Daoy (cell line): Measurements from ENCODE around the gene RHOA. TPM values are rescaled to one million over a fixed set of nuclear protein-coding genes. Genes with fewer than 3 reads are reported as not detected.
"Not testable (repeated sequence)": the region's sequence is repeated elsewhere in the genome, so short reads cannot be mapped to it uniquely, and the experiment has no call there.

Experiments used
- DNase-seq: peaks from one replicate; pipeline ENCODE4 v3.0.0-alpha.2; 2015; ENCODE audit warnings: low read depth
- total RNA-seq: library from RNA; depleted of rRNA; stranded (reverse); fragments of >200 nt; shearing (Covaris generic); gene quantifications from 2 replicates; pipeline ENCODE4 v1.2.3, GENCODE V29; 2014

RHOA gene
- total RNA-seq, 1 experiment from 2014 or later, result 298 TPM

DNA sequence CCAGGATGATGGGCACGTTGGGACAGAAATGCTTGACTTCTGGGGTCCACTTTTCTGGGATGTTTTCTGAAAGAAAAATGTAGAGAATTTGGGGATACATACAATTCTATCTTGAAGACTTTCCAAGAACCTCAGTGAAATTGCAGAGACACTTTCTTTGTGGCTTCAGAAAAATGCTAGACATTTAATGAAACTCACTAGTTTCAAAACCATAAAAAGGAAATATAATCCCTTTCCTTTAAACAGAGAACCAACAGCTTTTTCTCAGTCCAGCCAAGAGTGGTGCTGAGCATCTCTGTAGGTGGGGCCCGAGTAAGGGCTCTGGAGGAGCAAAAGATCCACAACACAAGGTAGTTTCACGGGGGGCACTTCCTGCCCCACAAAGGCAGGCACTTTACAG, 49.2 kb downstream of the RHOA start:
- DNase-seq, result no peak

DNA sequence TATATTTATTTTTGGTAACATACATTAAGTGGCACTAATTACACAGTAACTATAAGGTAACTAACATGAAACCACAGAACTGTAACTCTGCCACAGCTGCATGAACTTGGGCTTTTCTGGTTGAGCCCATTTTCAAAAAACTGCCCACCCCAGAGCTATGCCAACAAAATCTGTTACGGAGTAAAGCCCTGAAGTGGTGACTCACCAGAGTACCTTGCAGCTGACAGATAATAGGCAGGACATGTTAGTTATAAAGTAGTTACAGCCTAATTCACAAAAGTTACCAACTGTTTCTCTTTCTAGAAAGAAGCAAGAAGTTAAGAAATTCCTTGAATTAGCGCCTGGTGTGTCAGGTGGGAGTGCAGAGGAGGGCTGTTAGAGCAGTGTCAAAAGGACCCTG, 52.2 kb downstream of the RHOA start:
- DNase-seq, result peak; percentile 25

DNA sequence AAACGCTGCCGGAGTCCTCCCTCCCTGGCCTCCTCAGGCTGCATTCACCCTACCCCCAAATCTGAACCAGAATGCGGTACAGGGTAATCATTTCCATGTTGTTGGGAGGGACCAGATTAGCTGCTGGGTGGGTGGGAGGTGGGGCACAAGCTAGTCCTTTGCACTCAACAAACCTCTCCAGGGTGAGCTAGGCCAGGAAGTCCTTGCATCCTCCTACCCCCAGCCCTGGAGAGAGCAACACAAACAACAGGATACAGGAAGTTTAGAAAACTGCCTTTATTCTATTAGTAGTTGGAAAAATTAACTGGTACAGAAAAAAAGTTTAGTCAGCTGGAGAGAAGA, 52.9 kb downstream of the RHOA start:
- no peak for DNase-seq

DNA sequence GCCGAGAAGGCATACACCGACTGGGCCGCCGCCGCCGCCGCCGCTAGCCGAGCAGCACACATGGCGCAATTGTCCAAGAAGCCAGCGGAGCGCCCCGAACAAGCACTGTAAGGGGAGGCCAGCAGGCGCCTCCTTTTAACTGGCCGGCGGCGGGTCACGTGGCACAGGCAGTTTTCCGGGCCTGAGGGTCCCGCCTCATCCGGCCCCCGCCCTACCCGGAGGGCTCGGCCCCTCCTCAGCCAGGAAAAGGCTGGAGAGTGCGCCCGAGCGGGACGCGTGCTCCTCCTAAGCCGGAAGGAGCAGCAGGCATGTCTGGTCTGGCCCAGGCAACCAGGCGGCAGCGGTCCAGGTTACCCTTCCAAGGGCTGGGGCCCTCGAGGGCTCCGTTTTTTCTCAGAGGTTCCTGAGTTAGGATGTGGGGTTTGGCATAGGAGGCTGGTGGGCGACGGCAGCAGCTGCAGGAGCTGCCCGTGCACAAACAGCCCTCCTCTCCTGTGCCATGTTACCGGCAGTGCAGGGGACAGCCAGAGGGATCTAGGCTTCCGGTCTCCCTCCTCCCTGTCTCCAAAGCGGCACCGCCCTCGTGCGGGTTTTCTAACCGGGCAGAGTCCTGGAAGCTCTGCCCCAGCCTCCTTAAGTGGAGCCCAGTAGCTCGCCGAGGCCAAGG, 53.4 kb downstream of the RHOA start, which contains the start of gene GPX1:
GPX1 (minus strand) TSS at position 137 of the 667 bp plus-strand sequence; CDS start at position 62, 75 bp downstream.
- DNase-seq, result peak; percentile 94

DNA sequence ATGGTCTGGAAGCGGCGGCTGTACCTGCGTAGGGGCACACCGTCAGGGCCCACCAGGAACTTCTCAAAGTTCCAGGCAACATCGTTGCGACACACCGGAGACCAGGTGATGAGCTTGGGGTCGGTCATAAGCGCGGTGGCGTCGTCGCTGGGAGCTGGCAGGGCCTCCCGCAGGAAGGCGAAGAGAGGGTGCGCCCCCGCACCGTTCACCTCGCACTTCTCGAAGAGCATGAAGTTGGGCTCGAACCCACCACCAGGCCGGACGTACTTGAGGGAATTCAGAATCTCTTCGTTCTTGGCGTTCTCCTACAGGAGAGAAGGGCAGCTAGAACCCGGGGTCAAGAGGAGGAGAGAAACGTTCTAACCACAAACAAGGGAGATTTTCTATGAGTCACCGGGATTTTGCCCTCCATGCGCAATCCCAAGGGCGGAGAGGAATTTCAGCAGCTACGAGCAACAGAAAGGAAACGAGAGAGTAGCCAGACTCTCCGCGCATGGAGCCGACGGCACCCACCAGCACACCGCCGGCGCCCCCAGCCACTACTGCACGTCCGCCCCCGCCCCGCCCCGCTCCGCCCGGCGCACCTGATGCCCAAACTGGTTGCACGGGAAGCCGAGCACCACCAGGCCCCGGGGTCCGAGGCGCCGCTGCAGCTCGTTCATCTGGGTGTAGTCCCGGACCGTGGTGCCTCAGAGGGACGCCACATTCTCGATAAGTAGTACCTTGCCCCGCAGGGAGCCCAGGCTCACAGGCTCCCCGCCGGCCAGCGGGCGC, 54.1 kb downstream of the RHOA start:
- DNase-seq, result peak; percentile 71

DNA sequence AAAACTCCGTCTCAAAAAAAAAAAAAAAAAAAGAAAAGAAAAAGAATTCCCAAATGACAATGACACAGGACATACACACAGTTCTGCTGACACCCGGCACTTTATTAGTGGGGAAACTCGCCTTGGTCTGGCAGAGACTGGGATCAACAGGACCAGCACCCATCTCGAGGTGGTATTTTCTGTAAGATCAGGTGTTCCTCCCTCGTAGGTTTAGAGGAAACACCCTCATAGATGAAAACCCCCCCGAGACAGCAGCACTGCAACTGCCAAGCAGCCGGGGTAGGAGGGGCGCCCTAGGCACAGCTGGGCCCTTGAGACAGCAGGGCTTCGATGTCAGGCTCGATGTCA, 54.7 kb downstream of the RHOA start:
- DNase-seq, result not testable (repeated sequence)

DNA sequence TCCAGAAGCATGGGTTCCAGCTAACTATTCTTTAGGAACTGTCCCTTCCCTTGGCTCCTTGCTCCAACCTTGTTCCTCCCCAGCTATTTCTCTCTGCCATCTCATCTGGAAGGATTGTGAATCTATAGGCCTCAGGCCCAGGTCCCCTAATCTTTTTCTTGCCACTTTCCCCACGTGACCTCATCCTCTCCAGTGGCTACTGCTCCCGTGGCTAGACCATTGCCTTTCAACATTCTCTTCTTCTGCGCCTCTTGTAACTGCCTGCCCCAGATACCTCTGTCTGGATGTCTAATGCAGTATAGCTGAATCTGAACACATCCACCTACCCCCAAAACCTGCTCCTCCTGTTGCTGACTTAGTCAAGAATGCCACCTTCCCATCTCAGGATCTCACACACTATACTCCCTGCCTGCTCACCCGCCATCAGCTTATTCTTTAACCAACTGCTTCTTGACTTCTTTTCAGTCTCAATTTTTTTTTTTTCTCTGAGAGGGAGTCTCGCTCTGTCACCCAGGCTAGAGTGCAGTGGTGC, 58.8 kb downstream of the RHOA start:
- DNase-seq, result no peak

DNA sequence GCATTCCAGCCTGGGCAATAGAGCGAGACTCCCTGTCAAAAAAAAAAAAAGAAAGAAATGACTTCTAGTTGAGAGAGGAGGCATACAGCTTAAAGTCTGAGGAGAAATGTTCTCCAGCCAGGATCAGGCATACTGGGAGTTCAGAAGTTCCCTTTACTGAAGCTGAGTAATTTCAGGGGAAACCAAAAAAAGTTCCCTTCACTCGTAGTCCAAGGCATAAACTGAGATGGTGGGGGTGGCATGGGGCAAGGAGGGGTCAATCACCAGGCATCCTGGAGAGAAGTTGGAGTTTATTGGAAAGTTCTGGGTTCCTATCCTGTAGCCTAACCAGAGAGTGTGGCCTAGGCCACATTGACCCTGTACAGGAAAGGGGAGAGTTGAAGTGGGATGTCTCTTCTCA, 59.5 kb downstream of the RHOA start:
- no peak for DNase-seq

DNA sequence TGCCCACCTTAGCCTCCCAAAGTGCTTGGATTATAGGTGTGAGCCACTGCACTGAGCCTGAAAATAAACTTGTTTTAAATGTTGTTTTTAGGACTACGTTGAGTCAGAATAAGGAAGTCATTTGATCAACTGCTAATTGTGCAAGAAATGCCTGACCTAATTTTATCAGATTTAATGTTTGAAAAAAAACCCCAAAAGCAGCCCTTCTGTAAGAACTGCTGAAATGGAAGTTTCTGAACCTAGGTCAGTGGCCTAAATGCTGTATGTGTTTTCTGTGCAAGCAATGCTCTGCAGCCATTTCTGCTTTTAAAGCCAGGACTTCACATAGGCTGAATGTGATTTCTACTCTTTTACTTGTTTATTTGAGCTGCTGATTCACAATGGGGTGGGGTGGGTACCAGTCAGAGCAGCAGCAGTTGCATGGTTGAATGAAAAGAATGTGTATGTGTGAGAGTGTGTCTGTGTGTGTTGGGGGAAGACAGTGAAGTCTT, 60.2 kb downstream of the RHOA start:
- DNase-seq, result peak; percentile 72

DNA sequence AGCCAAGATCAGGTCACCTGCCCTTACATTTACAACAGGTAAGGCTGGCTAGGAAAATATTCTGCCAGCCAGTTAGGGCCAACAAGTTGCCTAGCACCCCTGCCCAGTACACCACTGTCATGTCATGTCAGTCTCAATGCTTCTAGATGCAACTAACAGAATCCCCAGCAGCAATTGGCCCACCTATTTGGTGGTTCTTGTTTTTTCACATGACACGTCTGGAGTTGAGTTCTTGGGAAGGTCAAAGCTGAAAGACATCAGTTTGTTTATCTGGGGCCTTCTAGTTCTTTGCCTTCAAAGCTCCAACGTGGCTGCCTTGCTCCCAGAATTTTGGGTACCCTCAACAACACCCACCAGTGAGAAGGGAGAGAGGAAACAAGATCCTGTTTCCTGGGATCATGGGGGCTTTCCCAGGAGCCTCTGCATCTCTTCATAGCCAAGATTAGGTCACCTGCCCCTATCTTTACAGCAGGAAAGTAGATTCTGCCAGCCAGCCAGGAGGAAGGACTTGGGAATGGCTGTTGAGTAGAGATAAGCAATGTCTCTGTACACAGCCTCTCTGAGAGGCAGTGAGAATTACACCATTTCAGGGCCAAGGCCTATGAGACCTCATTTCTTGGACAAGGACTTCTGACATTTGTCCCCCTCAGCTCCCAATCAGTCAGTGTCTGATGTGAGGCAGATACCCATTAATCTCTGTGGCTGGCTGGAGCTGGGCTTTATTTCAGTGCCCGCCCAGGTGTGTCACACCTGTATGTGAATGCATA, 62.2 kb downstream of the RHOA start:
- no peak for DNase-seq

DNA sequence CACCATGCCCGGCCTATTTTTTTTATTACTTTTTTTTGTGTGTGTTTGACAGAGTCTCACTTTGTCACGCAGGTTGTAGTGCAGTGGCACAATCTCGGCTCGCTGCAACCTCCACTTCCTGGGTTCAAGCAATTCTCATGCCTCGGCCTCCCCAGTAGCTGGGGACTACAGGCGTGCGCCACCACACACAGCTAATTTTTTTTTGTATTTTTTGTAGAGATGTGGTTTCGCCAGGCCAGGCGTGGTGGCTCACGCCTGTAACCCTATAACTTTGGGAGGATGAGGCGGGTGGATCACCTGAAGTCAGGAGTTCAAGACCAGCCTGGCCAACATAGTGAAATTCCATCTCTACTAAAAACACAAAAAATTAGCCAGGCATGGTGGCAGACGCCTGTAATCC, 63.4 kb downstream of the RHOA start:
- not testable (repeated sequence) for DNase-seq

DNA sequence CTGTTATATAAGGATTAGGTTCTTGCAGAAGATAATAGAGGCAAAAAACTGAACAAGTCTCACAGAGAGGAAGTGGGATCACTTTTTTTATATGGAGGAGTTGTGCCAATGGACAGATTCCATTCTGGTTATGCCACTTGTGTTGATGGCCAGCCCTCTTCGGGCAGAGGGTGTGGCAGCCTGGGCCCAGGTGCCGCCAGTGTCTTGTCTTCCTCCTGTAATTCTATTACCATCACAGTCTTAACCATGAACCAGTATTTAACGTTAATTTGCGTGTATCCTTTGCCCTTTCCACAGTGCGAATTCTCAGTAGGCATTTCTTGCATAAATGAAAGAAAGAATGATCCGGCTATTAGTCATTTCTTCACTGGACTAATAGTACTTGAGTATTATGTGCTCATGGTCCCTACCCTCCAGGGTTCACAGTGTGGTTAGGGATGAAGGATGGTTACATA, 65.0 kb downstream of the RHOA start:
- DNase-seq, result peak; percentile 43

DNA sequence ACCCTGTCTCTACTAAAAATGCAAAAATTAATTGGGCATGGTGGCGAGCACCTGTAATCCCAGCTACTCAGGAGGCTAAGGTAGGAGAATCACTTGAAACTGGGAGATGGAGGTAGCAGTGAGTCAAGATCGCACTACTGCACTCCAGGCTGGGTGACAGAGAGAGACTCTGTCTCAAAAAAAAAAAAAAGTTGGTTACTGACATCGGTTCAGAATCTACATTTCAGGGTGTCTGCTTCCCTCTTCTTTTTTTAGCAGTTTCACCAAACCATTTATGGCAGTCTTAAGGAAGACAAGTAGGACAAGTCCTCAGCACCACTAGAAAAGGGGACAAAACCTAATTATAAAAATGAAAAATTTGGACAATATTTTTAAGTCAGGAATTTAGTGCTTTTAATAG, 68.6 kb downstream of the RHOA start:
- DNase-seq, result no peak

DNA sequence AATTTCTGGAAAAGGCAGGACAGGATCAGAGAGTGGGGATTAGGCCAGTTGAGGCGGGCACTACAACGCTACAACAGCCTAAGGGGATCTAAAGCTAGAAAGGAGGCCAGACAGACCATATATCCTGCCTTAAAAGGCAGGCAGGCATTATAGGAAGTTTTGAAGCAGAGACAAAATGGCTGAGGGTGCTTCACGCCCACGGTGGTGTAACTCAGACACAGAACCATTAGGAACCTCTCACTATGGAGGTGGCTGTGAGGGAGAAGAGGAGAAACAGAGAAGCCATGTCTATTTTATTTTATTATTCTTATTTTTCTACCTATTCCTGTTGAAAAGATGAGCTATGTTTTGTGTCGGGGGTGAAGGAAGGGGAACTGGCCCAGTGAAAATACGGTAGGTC, 69.8 kb downstream of the RHOA start:
- DNase-seq, result no peak

DNA sequence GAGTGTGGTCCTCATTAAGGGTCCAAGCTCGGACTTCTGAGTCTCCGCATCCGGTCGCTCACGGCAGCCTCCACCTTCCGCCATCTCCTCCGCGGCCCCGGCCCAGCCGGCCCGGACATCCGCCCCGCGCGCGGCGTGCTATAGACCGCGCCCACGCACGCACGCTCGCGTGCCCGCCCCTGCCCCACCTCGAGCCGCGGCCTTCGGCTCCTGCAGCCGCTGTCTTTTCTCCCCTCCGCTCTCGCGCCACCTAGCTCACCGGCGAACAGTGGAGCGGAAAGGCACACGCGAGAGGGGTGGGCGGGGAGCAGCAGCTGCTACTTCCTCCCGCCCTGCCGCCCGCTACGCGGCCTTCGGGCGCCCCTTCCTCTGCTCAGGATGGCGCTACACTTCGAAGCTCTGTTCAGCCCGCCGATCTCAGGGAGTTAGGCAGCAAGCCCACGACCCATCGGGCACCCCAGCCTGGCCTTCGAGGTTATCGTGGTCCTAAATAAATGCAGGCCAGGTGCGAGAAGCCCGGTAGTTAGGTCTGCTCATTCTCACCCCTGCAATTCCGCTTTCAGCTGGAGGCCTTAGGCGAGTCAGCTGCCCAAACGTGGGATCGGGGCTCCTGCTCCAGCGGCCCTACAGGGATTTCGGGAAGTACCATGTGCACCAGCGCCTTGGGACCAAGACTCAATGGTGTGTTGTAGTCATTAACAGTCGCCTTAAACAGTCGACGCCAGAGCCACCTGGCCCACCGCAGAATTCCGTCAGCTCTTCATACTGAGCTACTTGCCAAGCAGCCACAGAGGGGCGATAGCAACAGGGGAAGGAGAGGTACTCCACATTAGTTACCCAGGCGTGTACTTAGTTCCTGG, 71.6 kb downstream of the RHOA start, which contains the start of gene USP4:
USP4 (minus strand) TSS at position 113 of the 860 bp plus-strand sequence; CDS start at position 84, 29 bp downstream.
- DNase-seq, result peak; percentile 91

DNA sequence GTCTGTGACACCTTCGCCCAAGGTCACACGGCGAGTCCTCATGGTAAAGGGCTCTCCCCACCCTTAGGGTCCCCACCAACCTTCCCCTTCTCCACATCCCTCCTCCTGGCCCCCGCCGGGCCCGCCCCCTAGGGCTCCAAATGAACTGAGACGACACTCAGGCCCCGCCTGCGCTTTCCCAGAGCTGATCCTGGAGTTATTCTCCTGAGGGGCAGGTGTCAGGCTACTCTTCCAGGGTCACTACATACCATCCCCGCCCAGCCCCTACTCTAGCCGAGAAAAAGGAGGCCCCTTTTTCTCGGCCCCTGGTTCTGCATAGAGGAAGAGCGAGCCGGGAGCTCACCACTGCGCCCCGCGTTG, 72.2 kb downstream of the RHOA start:
- DNase-seq, result no peak

DNA sequence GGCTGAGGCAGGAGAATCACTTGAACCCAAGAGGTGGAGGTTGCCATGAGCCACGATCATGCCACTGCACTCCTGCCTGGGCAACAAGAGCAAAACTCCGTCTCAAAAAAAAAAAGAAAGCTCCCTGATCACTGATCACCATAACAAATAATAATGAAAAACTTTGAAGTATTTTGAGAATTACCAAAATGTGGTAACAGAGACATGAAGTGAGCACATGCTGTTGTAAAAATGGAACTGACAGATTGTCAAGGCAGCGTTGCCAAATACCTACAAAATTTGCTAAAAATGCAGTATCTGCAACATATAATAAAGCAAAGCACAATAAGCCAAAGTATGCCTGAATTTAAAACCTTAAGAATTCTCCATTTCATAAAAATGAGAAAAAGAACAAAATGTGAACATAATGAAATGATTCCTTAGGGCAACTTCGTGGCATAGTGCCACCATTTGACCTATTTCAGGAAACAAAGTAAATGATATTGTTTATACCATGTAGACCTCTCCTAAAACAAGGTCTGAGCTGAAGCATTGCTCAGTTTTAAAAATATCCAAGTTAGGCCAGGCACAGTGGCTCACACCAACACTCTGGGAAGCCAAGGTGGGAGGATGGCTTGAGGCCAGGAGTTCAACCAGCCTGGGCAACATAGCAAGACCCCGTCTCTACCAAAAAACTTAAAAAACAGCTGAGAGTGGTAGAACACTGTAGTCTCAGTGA, 77.7 kb downstream of the RHOA start:
- DNase-seq, result no peak

DNA sequence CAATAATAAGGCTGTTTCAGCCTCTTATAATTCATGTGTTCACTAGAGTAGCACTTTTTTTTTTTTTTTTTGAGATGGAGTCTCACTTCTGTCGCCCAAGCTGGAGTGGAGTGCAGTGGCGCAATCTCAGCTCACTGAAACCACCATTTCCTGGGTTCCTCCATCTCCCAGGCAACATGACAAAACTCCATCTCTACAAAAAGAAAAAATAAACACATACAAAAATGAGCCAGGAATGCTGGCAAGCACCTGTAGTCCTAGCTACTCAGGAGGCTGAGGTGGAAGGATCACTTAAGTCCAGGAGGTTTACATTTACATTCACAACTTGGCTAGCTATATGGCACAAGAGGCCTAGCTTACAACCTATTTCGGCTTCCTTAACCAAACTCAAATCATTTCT, 78.7 kb downstream of the RHOA start:
- no peak for DNase-seq

DNA sequence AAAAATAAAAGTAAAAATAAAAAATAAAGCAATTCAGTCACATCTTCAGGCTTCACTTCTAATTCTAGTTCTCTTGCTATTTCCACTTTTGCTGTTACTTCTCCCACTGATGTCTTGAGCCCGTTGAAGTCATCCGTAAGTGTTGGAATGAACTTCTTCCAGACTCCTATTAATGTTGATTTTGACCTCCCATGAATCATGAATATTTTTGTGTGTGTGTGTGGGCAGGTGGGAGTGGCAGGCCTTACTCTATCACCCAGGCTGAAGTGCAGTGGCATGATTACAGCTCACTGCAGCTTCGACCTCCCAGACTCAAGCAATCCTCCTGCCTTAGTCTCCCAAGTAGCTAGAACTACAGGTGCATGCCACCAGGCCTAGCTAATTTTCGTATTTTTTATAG, 82.6 kb downstream of the RHOA start:
- no peak for DNase-seq

DNA sequence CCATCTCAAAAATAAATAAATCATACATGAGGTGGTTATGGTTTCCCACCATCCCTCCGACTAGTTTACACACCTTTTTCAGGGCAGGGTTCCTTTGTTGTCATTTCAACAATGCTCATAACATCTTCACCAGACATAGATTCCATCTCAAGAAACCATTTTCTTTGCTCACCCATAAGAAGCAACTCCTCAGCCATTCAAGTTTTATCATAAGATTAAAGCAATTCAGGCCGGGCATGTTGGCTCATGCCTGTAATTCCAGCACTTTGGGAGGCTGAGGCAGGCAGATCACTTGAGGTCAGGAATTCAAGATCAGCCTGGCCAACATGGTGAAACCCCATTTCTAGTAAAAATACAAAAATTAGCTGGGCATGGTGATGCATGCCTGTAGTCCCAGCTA, 83.4 kb downstream of the RHOA start:
- not testable (repeated sequence) for DNase-seq

DNA sequence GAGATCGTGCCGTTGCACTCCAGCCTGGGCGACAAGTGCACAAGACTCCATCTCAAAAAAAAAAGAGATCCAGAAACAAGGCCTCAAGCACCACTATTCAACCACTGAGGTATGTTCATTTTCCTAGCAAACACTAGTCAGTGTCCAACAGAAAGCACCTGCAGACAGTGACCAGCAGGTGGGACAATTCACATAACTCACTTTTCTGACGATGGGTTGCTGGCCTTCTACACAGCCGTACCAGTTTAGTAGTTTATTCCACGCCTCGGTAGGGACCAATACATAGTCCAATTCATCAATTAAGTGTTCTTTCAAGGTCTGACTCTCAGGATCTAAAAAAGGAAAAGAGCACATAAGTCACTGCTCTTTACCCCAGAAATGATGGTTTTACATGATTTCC, 84.3 kb downstream of the RHOA start:
- no peak for DNase-seq
